H1 (cell line): ENCODE data around the gene CRYBB1. TPM values are rescaled to one million over a fixed set of nuclear protein-coding genes. Genes with fewer than 3 reads are reported as not detected.

Source experiments
- CTCF ChIA-PET: fragments of 300-600 bp; sonication (Branson Sonifier 250); formaldehyde crosslinking; loops from one replicate; lab custom pipeline; 2021; ENCODE audit not compliant: partially characterized antibody; lab: Charles Lee
- POLR2A ChIA-PET: fragments of 300-600 bp; sonication (Branson Sonifier 250); formaldehyde crosslinking; loops from one replicate; lab custom pipeline; 2021; ENCODE audit warnings: inconsistent platforms; ENCODE audit not compliant: partially characterized antibody; lab: Charles Lee
- DNase-seq, 2 experiments: peaks; one replicate each; pipeline versions ENCODE4 v3.0.0 to v3.0.0-alpha.2; 2010 to 2022; ENCODE audit warnings: low spot score in 2 of 2, low read depth in 1 of 2, mixed read lengths in 1 of 2
- FAIRE-seq: peaks from 2 replicates; lab custom pipeline; 2011; peaks lifted over from hg19 to GRCh38; lab: Jason Lieb, UNC
- H2AFZ ChIP-seq: 2 replicates; pipeline ENCODE4 v1.8.1; 2012; ENCODE audit warnings: low read length, inconsistent platforms
- H2AK5ac ChIP-seq: 2 replicates; pipeline ENCODE4 v1.6.1; 2013; ENCODE audit warnings: low read depth, low read length
- H2BK120ac ChIP-seq: replicated peaks from 2 replicates; pipeline ENCODE3; 2013; ENCODE audit warnings: low read depth, low read length, inconsistent platforms
- H2BK12ac ChIP-seq: 2 replicates; pipeline ENCODE4 v1.6.1; 2013; ENCODE audit warnings: low read depth, low read length
- H2BK15ac ChIP-seq: 2 replicates; pipeline ENCODE4 v1.6.1; 2013; ENCODE audit warnings: low read length
- H2BK20ac ChIP-seq: 2 replicates; pipeline ENCODE4 v1.6.1; 2013; ENCODE audit warnings: low read length
- H2BK5ac ChIP-seq: 2 replicates; pipeline ENCODE4 v1.6.1; 2013; ENCODE audit warnings: low read depth, low read length
- H3K14ac ChIP-seq: 2 replicates; pipeline ENCODE4 v1.6.1; 2013; ENCODE audit warnings: inconsistent platforms; ENCODE audit not compliant: insufficient read length
- H3K18ac ChIP-seq: 2 replicates; pipeline ENCODE4 v1.6.1; 2013; ENCODE audit warnings: low read length; ENCODE audit errors: extremely low read depth
- H3K23ac ChIP-seq: 2 replicates; pipeline ENCODE4 v1.6.1; 2013; ENCODE audit warnings: inconsistent platforms; ENCODE audit not compliant: insufficient read length
- H3K23me2 ChIP-seq: 2 replicates; pipeline ENCODE4 v1.6.1; 2013; ENCODE audit warnings: low read depth, low read length
- H3K27ac ChIP-seq: 2 replicates; pipeline ENCODE4 v1.6.1; 2011; ENCODE audit warnings: low read depth, low read length, inconsistent platforms
- H3K27me3 ChIP-seq, 4 experiments: replicated peaks in 1 of 4; 1 replicate in 1 of 4; 2 replicates in 3 of 4; pipeline versions ENCODE4 v1.6.1 to v1.8.1; 2011 to 2013; ENCODE audit warnings: low read length in 3 of 4, mild to moderate bottlenecking in 3 of 4, inconsistent platforms in 2 of 4, mixed read lengths in 2 of 4, moderate library complexity in 1 of 4; ENCODE audit not compliant: control insufficient read depth in 3 of 4, insufficient read depth in 3 of 4; ENCODE audit errors: extremely low read depth in 1 of 4
- H3K36me3 ChIP-seq, 4 experiments: 2 replicates each; pipeline versions ENCODE4 v1.6.1 to v1.8.1; 2011 to 2013; ENCODE audit warnings: mild to moderate bottlenecking in 4 of 4, low read length in 3 of 4, moderate library complexity in 2 of 4, control low read depth in 1 of 4, inconsistent platforms in 1 of 4; ENCODE audit not compliant: insufficient read depth in 4 of 4, control insufficient read depth in 2 of 4
- H3K4ac ChIP-seq: replicated peaks from 2 replicates; pipeline ENCODE3; 2013; ENCODE audit warnings: low read length, low read depth, mixed read lengths, inconsistent platforms; ENCODE audit not compliant: insufficient read length
- H3K4me1 ChIP-seq, 4 experiments: replicated peaks in 1 of 4; 1 replicate in 1 of 4; 2 replicates in 3 of 4; pipeline versions ENCODE4 v1.6.1 to v1.8.1; 2011 to 2013; ENCODE audit warnings: low read length in 3 of 4, inconsistent platforms in 2 of 4, mixed read lengths in 1 of 4; ENCODE audit not compliant: insufficient read depth in 4 of 4, control insufficient read depth in 3 of 4
- H3K4me2 ChIP-seq, 2 experiments: 2 replicates each; pipeline versions ENCODE4 v1.6.1 to v1.8.1; 2011 to 2013; ENCODE audit warnings: low read depth in 2 of 2, low read length in 2 of 2, control low read depth in 1 of 2, inconsistent platforms in 1 of 2, mild to moderate bottlenecking in 1 of 2; ENCODE audit not compliant: insufficient read depth in 1 of 2
- H3K4me3 ChIP-seq, 4 experiments: fragments of 200-600, 300-600 bp in 1 of 4; sonication (generic), shearing (Covaris generic), sonication (Bioruptor Twin) in 1 of 4; 2 replicates each; pipeline versions ENCODE4 v1.5.1 to v1.8.1; 2011 to 2016; ENCODE audit warnings: low read length in 4 of 4, low read depth in 3 of 4, control low read depth in 2 of 4, inconsistent platforms in 2 of 4, mild to moderate bottlenecking in 2 of 4, mixed read lengths in 1 of 4, moderate library complexity in 1 of 4; ENCODE audit not compliant: insufficient read depth in 2 of 4; ENCODE audit errors: extremely low read depth in 1 of 4
- H3K56ac ChIP-seq: replicated peaks from 2 replicates; pipeline ENCODE3; 2013; ENCODE audit warnings: low read depth, mild to moderate bottlenecking, mixed read lengths, low read length, inconsistent platforms; ENCODE audit not compliant: insufficient read length
- H3K79me1 ChIP-seq: 2 replicates; pipeline ENCODE4 v1.6.1; 2013; ENCODE audit warnings: low read depth, low read length, control low read depth
- H3K79me2 ChIP-seq, 2 experiments: 2 replicates each; pipeline versions ENCODE4 v1.6.1 to v1.8.1; 2012 to 2013; ENCODE audit warnings: low read length in 2 of 2, mild to moderate bottlenecking in 2 of 2, inconsistent platforms in 1 of 2; ENCODE audit not compliant: insufficient read depth in 2 of 2, control insufficient read depth in 1 of 2
- H3K9ac ChIP-seq, 4 experiments: replicated peaks in 1 of 4; 1 replicate in 1 of 4; 2 replicates in 3 of 4; pipeline versions ENCODE4 v1.6.1 to v1.8.1; 2011 to 2013; ENCODE audit warnings: low read depth in 3 of 4, low read length in 3 of 4, control low read depth in 2 of 4, mild to moderate bottlenecking in 2 of 4, moderate library complexity in 2 of 4, inconsistent platforms in 1 of 4; ENCODE audit errors: extremely low read depth in 1 of 4
- H3K9me3 ChIP-seq, 2 experiments: 2 replicates each; pipeline versions ENCODE4 v1.6.1 to v1.8.1; 2012 to 2013; ENCODE audit warnings: mild to moderate bottlenecking in 2 of 2, moderate library complexity in 2 of 2, control low read depth in 1 of 2, inconsistent platforms in 1 of 2, low read depth in 1 of 2, low read length in 1 of 2, mixed read lengths in 1 of 2; ENCODE audit not compliant: insufficient read depth in 2 of 2
- H4K20me1 ChIP-seq, 2 experiments: replicated peaks in 1 of 2; 2 replicates each; pipeline versions ENCODE3 to v1.8.1; 2011 to 2013; ENCODE audit warnings: inconsistent platforms in 2 of 2, low read length in 2 of 2, mild to moderate bottlenecking in 1 of 2; ENCODE audit not compliant: insufficient read depth in 2 of 2, control insufficient read depth in 1 of 2
- H4K5ac ChIP-seq: 2 replicates; pipeline ENCODE4 v1.6.1; 2013; ENCODE audit warnings: low read length, low read depth, mixed read lengths, inconsistent platforms; ENCODE audit not compliant: insufficient read length
- H4K8ac ChIP-seq: 2 replicates; pipeline ENCODE4 v1.8.0; 2013; ENCODE audit warnings: mild to moderate bottlenecking, moderate library complexity, low read length, inconsistent platforms; ENCODE audit not compliant: insufficient read depth; ENCODE audit errors: extremely low read depth
- H4K91ac ChIP-seq: replicated peaks from 2 replicates; pipeline ENCODE3; 2013; ENCODE audit warnings: low read length, mixed read lengths, inconsistent platforms; ENCODE audit not compliant: insufficient read length
- ASH2L ChIP-seq: fragments of 200-600, 300-600 bp; sonication (generic); IDR thresholded peaks from one replicate; pipeline ENCODE4 v1.7.1; 2017; ENCODE audit warnings: low read length
- EP300 ChIP-seq, 2 experiments: IDR thresholded peaks; 1 replicate in 1 of 2; 2 replicates in 1 of 2; pipeline ENCODE4 v1.6.1; 2011 to 2012; ENCODE audit warnings: low read depth in 2 of 2, low read length in 2 of 2, mild to moderate bottlenecking in 2 of 2, borderline replicate concordance in 1 of 2, inconsistent platforms in 1 of 2, moderate library complexity in 1 of 2
- PHF8 ChIP-seq: fragments of 200-600 bp; sonication (generic); conservative IDR thresholded peaks from 2 replicates; pipeline ENCODE4 v1.7.1; 2012; ENCODE audit warnings: low read depth, mild to moderate bottlenecking, inconsistent platforms, low read length, moderate library complexity
- RNF2 ChIP-seq: fragments of 200-900, 300-1000 bp; sonication (generic); IDR thresholded peaks from 2 replicates; pipeline ENCODE4 v1.7.1; 2016; ENCODE audit warnings: borderline replicate concordance, low read depth, mild to moderate bottlenecking, antibody characterized with exemption, low read length; ENCODE audit not compliant: poor library complexity, severe bottlenecking; ENCODE audit errors: missing control alignments
- SIN3A ChIP-seq, 2 experiments: IDR thresholded peaks in 1 of 2; conservative IDR thresholded peaks in 1 of 2; 2 replicates each; pipeline ENCODE4 v1.6.1; 2011 to 2012; ENCODE audit warnings: low read length in 2 of 2, improper control_type of control experiment in 1 of 2, low read depth in 1 of 2, mild to moderate bottlenecking in 1 of 2
- SP1 ChIP-seq: IDR thresholded peaks from 2 replicates; pipeline ENCODE4 v1.6.1; 2011; ENCODE audit warnings: low read depth, low read length
- WGBS, 2 experiments: shearing (Covaris generic) in 1 of 2; methylation state at CpG; one replicate each; pipeline versions ENCODE4 v1.1.6 to v1.1.7; 2013 to 2015; ENCODE audit warnings: low lambda C conversion rate in 2 of 2, mixed read lengths in 2 of 2, inconsistent platforms in 1 of 2, low coverage in 1 of 2, missing lambda C conversion rate in 1 of 2; ENCODE audit not compliant: insufficient replicate concordance in 2 of 2, insufficient coverage in 1 of 2, insufficient read length in 1 of 2; ENCODE audit errors: extremely low coverage in 1 of 2, missing lambda C conversion rate in 1 of 2; 5-methylcytosine and 5-hydroxymethylcytosine counted together
- polyA plus RNA-seq, 7 experiments: library from polyadenylated mRNA; depleted of rRNA in 3 of 7; stranded (reverse) in 5 of 7; unstranded in 2 of 7; fragments of >200 nt in 5 of 7; fragments of 200-250 nt in 2 of 7; gene quantifications; 1 replicate in 5 of 7; 2 replicates in 1 of 7; 4 replicates in 1 of 7; pipeline versions ENCODE4 v1.2.1 to v1.2.3, GENCODE V29; 2011 to 2013; ENCODE audit warnings: missing spikeins in 2 of 7, mixed read lengths in 2 of 7
- total RNA-seq: library from RNA; stranded (reverse); fragmentation: NEBNext Ultra II Directional; extraction: Animal tissue kit (Norgen Biotek cat#: 25700); gene quantifications from 2 replicates; pipeline ENCODE4 v1.2.1, GENCODE V29; 2021

The CRYBB1 gene
- total and polyA plus RNA-seq, 2 of the 8 experiments (the other 6 are each of a cell fraction or from before 2014, with no cell fraction given): 1.7 to 6.0 TPM

DNA sequence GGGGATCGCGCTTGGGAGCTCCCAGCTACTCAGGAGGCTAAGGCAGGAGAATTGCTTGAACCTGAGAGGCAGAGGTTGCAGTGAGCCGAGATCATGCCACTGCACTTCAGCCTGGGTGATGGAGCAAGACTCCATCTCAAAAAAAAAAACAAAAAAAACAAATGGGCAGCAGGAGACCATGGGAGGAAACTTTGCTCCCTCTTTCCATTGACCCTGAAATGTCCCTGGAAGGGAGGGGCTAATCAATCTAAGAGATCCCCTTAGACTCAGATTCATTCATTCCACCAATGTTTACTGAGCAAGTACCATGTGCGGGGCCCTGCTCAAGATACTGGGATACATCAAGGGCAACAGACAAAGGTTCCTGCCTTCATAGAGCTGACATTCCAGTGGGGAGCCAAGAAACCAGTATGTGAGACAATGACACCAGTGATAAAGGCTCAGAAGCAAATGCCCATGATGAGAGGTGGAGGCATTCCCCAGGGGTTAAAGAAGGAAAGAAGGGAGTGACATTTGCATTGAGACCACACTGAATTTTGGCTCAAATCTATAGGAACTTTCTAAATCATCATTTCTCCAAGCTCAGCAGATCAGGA is 67.8 kb downstream of the CRYBB1 start:
- no peak overlapping the region; the same call in 1 of the 2 replicates for H2AK5ac ChIP-seq
- H3K79me2 ChIP-seq: peaks cover 5 to 85% of the 10 kb centered on the region in 2 experiments; a peak in 3 of 4 replicates
- DNase-seq: no peak
- H2BK20ac ChIP-seq: 0 out of 2 replicates have a peak overlapping the region, but pooled peaks have one; percentile 66
- peak overlapping the region; percentile 26 for H2BK5ac ChIP-seq
- H3K4me1 ChIP-seq: peaks cover 8 to 30% (median 17%) of the 10 kb centered on the region in 4 experiments; a peak in 6 of 7 replicates
- no peak overlapping the region for H2BK120ac ChIP-seq
- no peak overlapping the region for H2BK15ac ChIP-seq
- no peaks in the 10 kb centered on the region for H3K27me3 ChIP-seq
- H3K23me2 ChIP-seq: peaks cover 1% of the 10 kb centered on the region; the same call in 1 of the 2 replicates
- H3K27ac ChIP-seq: peak overlapping the region; percentile 13; the same call in 1 of the 2 replicates
- peak overlapping the region; percentile 10; the same call in 1 of the 2 replicates for H3K18ac ChIP-seq
- H3K36me3 ChIP-seq: peaks cover 0 to 6% (median 0%) of the 10 kb centered on the region in 4 experiments; a peak in 1 of 8 replicates
- H4K8ac ChIP-seq: no peak overlapping the region
- POLR2A ChIA-PET: interaction anchor here (0.6 to 1.8 kb wide), 5 partner anchors 10 to 58 kb away, joined by 3 to 8 read pairs (median 3); no protein-coding TSS in a partner anchor
- FAIRE-seq: no peak
- H3K79me1 ChIP-seq: peaks cover 14% of the 10 kb centered on the region
- H2AFZ ChIP-seq: no peak overlapping the region
- H3K23ac ChIP-seq: no peak overlapping the region
- H4K91ac ChIP-seq: no peak overlapping the region
- no peak overlapping the region for H4K5ac ChIP-seq
- H3K4me2 ChIP-seq: no peak overlapping the region
- H3K56ac ChIP-seq: no peak overlapping the region
- WGBS, 2 experiments: 62% methylated on average over 1 of the region's 4 CpGs; no CpG with 5 or more reads in 1 of the 2 experiments
- peaks cover 0 to 3% of the 10 kb centered on the region in 2 experiments for H4K20me1 ChIP-seq
- H3K4me3 ChIP-seq: no peak overlapping the region
- CTCF ChIA-PET: interaction anchor here (1.1 to 1.4 kb wide), 4 partner anchors 14 to 123 kb away, joined by 3 to 6 read pairs (median 3); no protein-coding TSS in a partner anchor
- no peaks in the 10 kb centered on the region for H3K9me3 ChIP-seq
- no peak overlapping the region for H3K14ac ChIP-seq
- no peak overlapping the region for H2BK12ac ChIP-seq
- H3K9ac ChIP-seq: no peak overlapping the region
- no peak overlapping the region for H3K4ac ChIP-seq
- TF ChIP-seq EP300 (IDR thresholded peaks at IDR 0.05; ENCODE audit: borderline replicate concordance in 1 of 2, low read depth in 2 of 2, low read length in 2 of 2) (no peak), SP1 (no peak), SIN3A (conservative IDR thresholded peaks at IDR 0.05 in 1 of 2, IDR thresholded peaks at IDR 0.05 in 1 of 2; ENCODE audit: low read depth in 1 of 2, low read length in 2 of 2) (no peak), ASH2L (no peak), RNF2 (no peak), PHF8 (no peak)
